K562 (cell line): Measurements from ENCODE around the gene TTL. TPM values are rescaled to one million over a fixed set of nuclear protein-coding genes. Genes with fewer than 3 reads are reported as not detected.

Experiments
- ETV5 ChIP-seq: sonication (generic); formaldehyde crosslinking; IDR thresholded peaks from 2 replicates; pipeline ENCODE4 v1.4.0; 2020; ENCODE audit warnings: low read depth, mild to moderate bottlenecking, missing genetic modification reagents
- ETV6 ChIP-seq, 3 experiments: fragments of 150-350 bp in 1 of 3; sonication (generic) in 1 of 3; formaldehyde crosslinking in 1 of 3; IDR thresholded peaks; 2 replicates each; pipeline versions ENCODE4 v1.6.1 to v1.8.0; 2014 to 2022; ENCODE audit warnings: borderline replicate concordance in 2 of 3, low read depth in 2 of 3, antibody characterized with exemption in 1 of 3, low read length in 1 of 3, mild to moderate bottlenecking in 1 of 3, missing genetic modification reagents in 1 of 3
- FOXA3 ChIP-seq, 2 experiments: fragments of 450-650 bp in 1 of 2; sonication (generic) in 1 of 2; formaldehyde crosslinking; IDR thresholded peaks in 1 of 2; conservative IDR thresholded peaks in 1 of 2; 2 replicates each; pipeline versions ENCODE4 v1.4.0 to v1.8.0; 2020 to 2022; ENCODE audit warnings: mild to moderate bottlenecking in 2 of 2, missing genetic modification reagents in 1 of 2
- HDAC2 ChIP-seq: fragments of 450-650 bp; IDR thresholded peaks from 2 replicates; pipeline ENCODE4 v1.6.1; 2016; ENCODE audit warnings: mild to moderate bottlenecking
- NCOR1 ChIP-seq: fragments of 450-650 bp; IDR thresholded peaks from 2 replicates; pipeline ENCODE4 v1.6.1; 2016; ENCODE audit warnings: mild to moderate bottlenecking, moderate library complexity
- PBX2 ChIP-seq, 2 experiments: IDR thresholded peaks in 1 of 2; conservative IDR thresholded peaks in 1 of 2; 2 replicates each; pipeline ENCODE4 v1.6.1; 2016; ENCODE audit warnings: low read depth in 2 of 2, mild to moderate bottlenecking in 1 of 2, missing compliant biosample characterization in 1 of 2, missing genetic modification characterization in 1 of 2, moderate library complexity in 1 of 2
- PURB ChIP-seq: sonication (generic); formaldehyde crosslinking; IDR thresholded peaks from 2 replicates; pipeline ENCODE4 v1.9.0; 2021; ENCODE audit warnings: low read depth, mild to moderate bottlenecking, missing genetic modification reagents
- TEAD1 ChIP-seq, 2 experiments: fragments of 450-650 bp in 1 of 2; sonication (generic) in 1 of 2; formaldehyde crosslinking; IDR thresholded peaks; 2 replicates each; pipeline versions ENCODE4 v1.4.0 to v1.8.0; 2020 to 2022; ENCODE audit warnings: mild to moderate bottlenecking in 2 of 2, missing genetic modification reagents in 1 of 2
- TFAM ChIP-seq: fragments of 250-450 bp; sonication (Bioruptor Pico); conservative IDR thresholded peaks from 2 replicates; pipeline ENCODE4 v1.5.0; 2021; ENCODE audit warnings: mild to moderate bottlenecking, moderate library complexity
- TOE1 ChIP-seq, 2 experiments: fragments of 450-650 bp in 1 of 2; sonication (generic) in 1 of 2; formaldehyde crosslinking in 1 of 2; IDR thresholded peaks; 2 replicates each; pipeline versions ENCODE4 v1.7.1 to v1.8.0; 2016 to 2022; ENCODE audit warnings: borderline replicate concordance in 2 of 2, mild to moderate bottlenecking in 2 of 2, antibody characterized with exemption in 1 of 2, inconsistent platforms in 1 of 2, low read depth in 1 of 2, missing genetic modification reagents in 1 of 2, moderate library complexity in 1 of 2
- ZFX ChIP-seq: sonication (generic); formaldehyde crosslinking; IDR thresholded peaks from 2 replicates; pipeline ENCODE4 v1.8.0; 2022; ENCODE audit warnings: mild to moderate bottlenecking, missing genetic modification reagents, moderate library complexity
- polyA plus RNA-seq, 8 experiments: library from polyadenylated mRNA; depleted of rRNA in 4 of 8; stranded (reverse) in 5 of 8; unstranded in 3 of 8; fragments of >200 nt; fragmentation: Nextera tagmentation in 2 of 8; fragmentation: Illumina TruSeq in 1 of 8; extraction: Ambion mirVana in 2 of 8; extraction: Trizol in 1 of 8; gene quantifications; 2 replicates each; pipeline versions ENCODE4 v1.2.1 to v1.2.3, GENCODE V29; 2011 to 2014; ENCODE audit warnings: inconsistent platforms in 1 of 8, missing spikeins in 1 of 8
- total RNA-seq, 7 experiments: library from RNA; depleted of rRNA in 6 of 7; stranded (reverse); fragments of >200 nt in 6 of 7; fragmentation: Illumina TruSeq in 2 of 7; extraction: Trizol in 2 of 7; gene quantifications; 2 replicates each; pipeline versions ENCODE4 v1.2.1 to v1.2.3, GENCODE V29; 2011 to 2021; ENCODE audit warnings: low replicate concordance in 1 of 7
- TF ChIP-seq, protein P1 (sequence below): fragments of 450-650 bp; formaldehyde crosslinking; IDR thresholded peaks from 2 replicates; pipeline ENCODE4 v1.4.0; 2022; ENCODE audit warnings: missing genetic modification characterization
- TF ChIP-seq, protein P2 (sequence below): fragments of 450-650 bp; IDR thresholded peaks from 2 replicates; pipeline ENCODE4 v1.6.1; 2016

TTL gene
- total and polyA plus RNA-seq, 9 of the 15 experiments (the other 6 are each of a cell fraction or from before 2014, with no cell fraction given) = 9.4 to 54.4 (median 34.9) TPM

DNA sequence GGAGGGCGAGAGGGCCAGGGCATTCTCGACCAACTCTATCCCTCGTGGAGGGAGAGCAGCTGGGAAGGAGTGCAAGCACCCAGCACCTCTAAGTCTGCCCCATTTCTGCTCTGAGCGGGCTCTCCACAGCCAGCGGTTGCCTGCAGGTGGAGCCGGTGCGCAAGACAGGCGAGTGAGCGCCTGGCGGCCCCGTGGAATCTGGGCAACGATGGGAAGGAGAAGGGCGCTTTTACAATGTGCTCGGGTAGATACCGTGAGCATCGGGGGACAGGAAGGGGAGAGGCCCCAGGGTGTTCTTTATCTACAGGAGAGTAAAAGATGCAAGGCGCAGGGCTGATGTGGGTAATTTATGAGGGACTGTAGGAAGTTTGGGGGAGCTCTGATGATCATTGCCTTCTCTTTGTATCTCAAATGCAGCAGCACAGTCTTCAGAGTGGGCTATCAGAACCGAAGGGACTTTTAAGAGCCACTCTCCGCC, 867 bp upstream of the TTL start (continued):
- TF ChIP-seq, protein P1, sequence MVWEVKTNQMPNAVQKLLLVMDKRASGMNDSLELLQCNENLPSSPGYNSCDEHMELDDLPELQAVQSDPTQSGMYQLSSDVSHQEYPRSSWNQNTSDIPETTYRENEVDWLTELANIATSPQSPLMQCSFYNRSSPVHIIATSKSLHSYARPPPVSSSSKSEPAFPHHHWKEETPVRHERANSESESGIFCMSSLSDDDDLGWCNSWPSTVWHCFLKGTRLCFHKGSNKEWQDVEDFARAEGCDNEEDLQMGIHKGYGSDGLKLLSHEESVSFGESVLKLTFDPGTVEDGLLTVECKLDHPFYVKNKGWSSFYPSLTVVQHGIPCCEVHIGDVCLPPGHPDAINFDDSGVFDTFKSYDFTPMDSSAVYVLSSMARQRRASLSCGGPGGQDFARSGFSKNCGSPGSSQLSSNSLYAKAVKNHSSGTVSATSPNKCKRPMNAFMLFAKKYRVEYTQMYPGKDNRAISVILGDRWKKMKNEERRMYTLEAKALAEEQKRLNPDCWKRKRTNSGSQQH (CRISPR knock-in tag) = no peak
- TF ChIP-seq FOXA3 (CRISPR knock-in tag; conservative IDR thresholded peaks at IDR 0.05 in 1 of 2, IDR thresholded peaks at IDR 0.05 in 1 of 2) (peak in 1 of 2 experiments; percentile 41; a peak in 1 of 4 replicates), TFAM (CRISPR knock-in tag) (no peak), ZFX (CRISPR knock-in tag) (peak; percentile 30; the same call in 1 of the 2 replicates), TOE1 (IDR thresholded peaks at IDR 0.05; ENCODE audit: borderline replicate concordance) (0 out of 2 replicates have a peak, but pooled peaks have one; percentile 35), TOE1 (CRISPR knock-in tag; IDR thresholded peaks at IDR 0.05; ENCODE audit: borderline replicate concordance, low read depth) (no peak), ETV6 (IDR thresholded peaks at IDR 0.05; ENCODE audit: borderline replicate concordance in 1 of 2, low read depth in 2 of 2, low read length in 1 of 2) (no peak), ETV6 (CRISPR knock-in tag; IDR thresholded peaks at IDR 0.05; ENCODE audit: borderline replicate concordance) (no peak), TEAD1 (CRISPR knock-in tag; IDR thresholded peaks at IDR 0.05) (peak; percentile 63 to 94; a peak in 3 of 4 replicates), ETV5 (peak; percentile 76), PBX2 (CRISPR knock-in tag; IDR thresholded peaks at IDR 0.05; ENCODE audit: low read depth) (no peak), PBX2 (tag; conservative IDR thresholded peaks at IDR 0.05; ENCODE audit: low read depth) (no peak; the same call in 1 of the 2 replicates), NCOR1 (peak; percentile 42), HDAC2 (0 out of 2 replicates have a peak, but pooled peaks have one; percentile 64), PURB (CRISPR knock-in tag) (no peak)
- TF ChIP-seq, protein P2, sequence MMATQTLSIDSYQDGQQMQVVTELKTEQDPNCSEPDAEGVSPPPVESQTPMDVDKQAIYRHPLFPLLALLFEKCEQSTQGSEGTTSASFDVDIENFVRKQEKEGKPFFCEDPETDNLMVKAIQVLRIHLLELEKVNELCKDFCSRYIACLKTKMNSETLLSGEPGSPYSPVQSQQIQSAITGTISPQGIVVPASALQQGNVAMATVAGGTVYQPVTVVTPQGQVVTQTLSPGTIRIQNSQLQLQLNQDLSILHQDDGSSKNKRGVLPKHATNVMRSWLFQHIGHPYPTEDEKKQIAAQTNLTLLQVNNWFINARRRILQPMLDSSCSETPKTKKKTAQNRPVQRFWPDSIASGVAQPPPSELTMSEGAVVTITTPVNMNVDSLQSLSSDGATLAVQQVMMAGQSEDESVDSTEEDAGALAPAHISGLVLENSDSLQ = peak; percentile 52; the same call in 1 of the 2 replicates
